Measurements from ENCODE around the gene AKAP8L. TPM values are rescaled to one million over a fixed set of nuclear protein-coding genes. Genes with fewer than 3 reads are reported as not detected.

The AKAP8L gene
- total and polyA plus RNA-seq, 2 of the 8 experiments (the other 6 are each of a cell fraction or from before 2014, with no cell fraction given): 75.1 to 138 TPM

GRCh38 chr19:15443325-15443724 lies 24.5 kb upstream of the AKAP8L start:
- Histone ChIP-seq H3K27ac (ENCODE audit: low read depth, low read length) (no peak overlapping the region), H2BK20ac (ENCODE audit: low read length) (no peak overlapping the region), H3K9ac (replicated peaks in 1 of 4; ENCODE audit: extremely low read depth in 1 of 4, low read depth in 3 of 4, low read length in 3 of 4) (no peak overlapping the region), H3K23ac (ENCODE audit: insufficient read length) (no peak overlapping the region), H2BK120ac (replicated peaks; ENCODE audit: low read depth, low read length) (no peak overlapping the region), H2BK12ac (ENCODE audit: low read depth, low read length) (no peak overlapping the region), H2BK15ac (ENCODE audit: low read length) (no peak overlapping the region), H4K8ac (ENCODE audit: extremely low read depth, insufficient read depth, low read length) (no peak overlapping the region), H4K20me1 (replicated peaks in 1 of 2; ENCODE audit: control insufficient read depth in 1 of 2, insufficient read depth in 2 of 2, low read length in 2 of 2) (no peaks in the 10 kb centered on the region), H3K4me3 (ENCODE audit: extremely low read depth in 1 of 4, insufficient read depth in 2 of 4, low read depth in 3 of 4, low read length in 4 of 4) (no peak overlapping the region), H3K36me3 (ENCODE audit: control insufficient read depth in 2 of 4, insufficient read depth in 4 of 4, low read length in 3 of 4) (no peaks in the 10 kb centered on the region), H2AFZ (ENCODE audit: low read length) (no peak overlapping the region), H3K56ac (replicated peaks; ENCODE audit: insufficient read length, low read depth, low read length) (no peak overlapping the region), H3K4ac (replicated peaks; ENCODE audit: insufficient read length, low read depth, low read length) (no peak overlapping the region), H3K9me3 (ENCODE audit: insufficient read depth in 2 of 2, low read depth in 1 of 2, low read length in 1 of 2) (no peaks in the 10 kb centered on the region), H4K5ac (ENCODE audit: insufficient read length, low read depth, low read length) (no peak overlapping the region), H3K79me1 (ENCODE audit: low read depth, low read length) (no peaks in the 10 kb centered on the region), H3K18ac (ENCODE audit: extremely low read depth, low read length) (no peak overlapping the region), H3K4me1 (replicated peaks in 1 of 4; ENCODE audit: control insufficient read depth in 3 of 4, insufficient read depth in 4 of 4, low read length in 3 of 4) (peaks cover 0 to under 1% (median 0%) of the 10 kb centered on the region in 4 experiments; a peak in 5 of 7 replicates), H2AK5ac (ENCODE audit: low read depth, low read length) (no peak overlapping the region), H2BK5ac (ENCODE audit: low read depth, low read length) (no peak overlapping the region), H3K27me3 (replicated peaks in 1 of 4; ENCODE audit: control insufficient read depth in 3 of 4, extremely low read depth in 1 of 4, insufficient read depth in 3 of 4, low read length in 3 of 4) (0 out of 7 replicates have a peak, but pooled peaks cover 0 to 1% (median 0%) of the 10 kb centered on the region in 4 experiments), H3K23me2 (ENCODE audit: low read depth, low read length) (no peaks in the 10 kb centered on the region), H3K14ac (ENCODE audit: insufficient read length) (no peak overlapping the region), H3K4me2 (ENCODE audit: insufficient read depth in 1 of 2, low read depth in 2 of 2, low read length in 2 of 2) (no peak overlapping the region), H4K91ac (replicated peaks; ENCODE audit: insufficient read length, low read length) (no peak overlapping the region), H3K79me2 (ENCODE audit: control insufficient read depth in 1 of 2, insufficient read depth in 2 of 2, low read length in 2 of 2) (no peaks in the 10 kb centered on the region)
- FAIRE-seq (no peak), DNase-seq (ENCODE audit: low read depth in 1 of 2, low spot score in 2 of 2) (no peak)
- ChIA-PET POLR2A (ENCODE audit: partially characterized antibody) (interaction anchor here (1.1 to 1.2 kb wide), 2 partner anchors 9 to 14 kb away, joined by 4 read pairs; no protein-coding TSS in a partner anchor), CTCF (ENCODE audit: partially characterized antibody) (no interaction called here)
- TF ChIP-seq POLR2AphosphoS5 (IDR thresholded peaks at IDR 0.05; ENCODE audit: low read depth, low read length) (no peak), POLR2A (IDR thresholded peaks at IDR 0.05; ENCODE audit: control extremely low read depth in 1 of 2, low read depth in 2 of 2, low read length in 2 of 2) (no peak), ATF2 (IDR thresholded peaks at IDR 0.05; ENCODE audit: low read length) (no peak), EGR1 (IDR thresholded peaks at IDR 0.05; ENCODE audit: borderline replicate concordance, low read depth, low read length) (no peak), JUN (IDR thresholded peaks at IDR 0.05; ENCODE audit: low read depth, low read length) (no peak), TCF12 (IDR thresholded peaks at IDR 0.05; ENCODE audit: low read depth, low read length) (no peak), SIRT6 (IDR thresholded peaks at IDR 0.05; ENCODE audit: low read length) (no peak), CREB1 (IDR thresholded peaks at IDR 0.05) (no peak), SP4 (IDR thresholded peaks at IDR 0.05; ENCODE audit: low read length) (no peak), YY1 (IDR thresholded peaks at IDR 0.05; ENCODE audit: low read depth, low read length) (no peak), TAF1 (IDR thresholded peaks at IDR 0.05; ENCODE audit: low read depth, low read length) (no peak), SRF (IDR thresholded peaks at IDR 0.05; ENCODE audit: low read depth, low read length) (no peak)
- 86% methylated on average over 3 of the region's 3 CpGs; no CpG with 5 or more reads in 1 of the 2 experiments for WGBS, 2 experiments (ENCODE audit: extremely low coverage in 1 of 2, insufficient coverage in 1 of 2, insufficient read length in 1 of 2, insufficient replicate concordance in 2 of 2, low coverage in 1 of 2, low lambda C conversion rate in 2 of 2, missing lambda C conversion rate in 1 of 2)

Data from H1 (cell line).